K562 (cell line): ENCODE data around the gene RBM28.

ENCODE experiments used
- ELF4 ChIP-seq: fragments of 450-650 bp; formaldehyde crosslinking; IDR thresholded peaks from 2 replicates; pipeline ENCODE4 v1.4.0; 2022; ENCODE audit warnings: missing genetic modification characterization
- GATAD2B ChIP-seq: fragments of 450-650 bp; IDR thresholded peaks from 2 replicates; pipeline ENCODE4 v1.6.1; 2017; ENCODE audit warnings: mild to moderate bottlenecking, borderline replicate concordance
- HLTF ChIP-seq: fragments of 450-650 bp; IDR thresholded peaks from 2 replicates; pipeline ENCODE4 v1.6.1; 2016
- HNRNPL ChIP-seq: fragments of 200-400 bp; formaldehyde crosslinking; IDR thresholded peaks from 2 replicates; pipeline ENCODE4 v1.6.1; 2017; ENCODE audit warnings: low read depth, mild to moderate bottlenecking, low read length
- MXI1 ChIP-seq: IDR thresholded peaks from 2 replicates; pipeline ENCODE4 v1.6.1; 2011; ENCODE audit warnings: low read depth, mild to moderate bottlenecking, improper control_type of control experiment, low read length
- NCOA2 ChIP-seq, 2 experiments: fragments of 450-650 bp; IDR thresholded peaks; 2 replicates each; pipeline ENCODE4 v1.6.1; 2018; ENCODE audit warnings: mild to moderate bottlenecking in 2 of 2, moderate library complexity in 1 of 2; ENCODE audit not compliant: partially characterized antibody in 2 of 2
- NR2F6 ChIP-seq: fragments of 450-650 bp; formaldehyde crosslinking; IDR thresholded peaks from 2 replicates; pipeline ENCODE4 v1.4.0; 2020; ENCODE audit warnings: mild to moderate bottlenecking
- POLR2AphosphoS5 ChIP-seq: IDR thresholded peaks from 2 replicates; pipeline ENCODE4 v1.6.1; 2011; ENCODE audit warnings: mild to moderate bottlenecking, low read depth, low read length, moderate library complexity; ENCODE audit not compliant: control insufficient read depth, insufficient read depth
- RAD51 ChIP-seq: fragments of 450-650 bp; IDR thresholded peaks from 2 replicates; pipeline ENCODE4 v1.7.1; 2016; ENCODE audit warnings: low read depth, mild to moderate bottlenecking, borderline replicate concordance
- RBM39 ChIP-seq: fragments of 200-400 bp; formaldehyde crosslinking; optimal IDR thresholded peaks from 2 replicates; pipeline ENCODE3; 2018; ENCODE audit warnings: low read depth, low read length
- TF ChIP-seq, protein P1 (sequence below), 3 experiments: IDR thresholded peaks in 2 of 3; conservative IDR thresholded peaks in 1 of 3; 2 replicates each; pipeline ENCODE4 v1.5.1; 2011 to 2012; ENCODE audit warnings: low read length in 3 of 3, mild to moderate bottlenecking in 3 of 3, control low read depth in 2 of 3, improper control_type of control experiment in 1 of 3, inconsistent platforms in 1 of 3, low read depth in 1 of 3, mixed read lengths in 1 of 3, moderate library complexity in 1 of 3; ENCODE audit not compliant: insufficient read depth in 2 of 3
- TF ChIP-seq, protein P2 (sequence below): fragments of 250-450 bp; sonication (Bioruptor Pico); IDR thresholded peaks from 2 replicates; pipeline ENCODE4 v1.8.0; 2021; ENCODE audit warnings: moderate library complexity, mild to moderate bottlenecking, inconsistent platforms
- TF ChIP-seq, protein P3 (sequence below): sonication (generic); formaldehyde crosslinking; IDR thresholded peaks from 2 replicates; pipeline ENCODE4 v1.8.0; 2023; ENCODE audit warnings: mild to moderate bottlenecking, missing genetic modification reagents
- TF ChIP-seq, protein P4 (sequence below): fragments of 250-450 bp; sonication (Bioruptor Pico); IDR thresholded peaks from 2 replicates; pipeline ENCODE4 v1.4.0; 2020; ENCODE audit warnings: borderline replicate concordance

DNA sequence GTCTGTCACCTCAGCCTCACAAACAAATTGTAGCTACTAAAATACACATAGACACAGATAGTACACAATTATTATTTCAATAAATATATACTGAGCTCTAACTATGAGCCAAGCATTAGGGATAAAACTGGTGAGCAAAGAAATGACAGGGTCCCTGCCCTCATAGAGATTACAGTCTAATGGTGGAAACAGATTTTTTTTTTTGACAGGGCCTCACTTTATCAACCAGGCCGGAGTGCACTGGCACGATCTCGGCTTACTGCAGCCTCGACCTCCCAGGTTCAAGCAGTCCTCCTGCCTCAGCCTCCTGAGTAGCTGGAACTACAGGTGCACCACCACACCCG, 695 bp upstream of the RBM28 start:
- TF ChIP-seq, protein P1, sequence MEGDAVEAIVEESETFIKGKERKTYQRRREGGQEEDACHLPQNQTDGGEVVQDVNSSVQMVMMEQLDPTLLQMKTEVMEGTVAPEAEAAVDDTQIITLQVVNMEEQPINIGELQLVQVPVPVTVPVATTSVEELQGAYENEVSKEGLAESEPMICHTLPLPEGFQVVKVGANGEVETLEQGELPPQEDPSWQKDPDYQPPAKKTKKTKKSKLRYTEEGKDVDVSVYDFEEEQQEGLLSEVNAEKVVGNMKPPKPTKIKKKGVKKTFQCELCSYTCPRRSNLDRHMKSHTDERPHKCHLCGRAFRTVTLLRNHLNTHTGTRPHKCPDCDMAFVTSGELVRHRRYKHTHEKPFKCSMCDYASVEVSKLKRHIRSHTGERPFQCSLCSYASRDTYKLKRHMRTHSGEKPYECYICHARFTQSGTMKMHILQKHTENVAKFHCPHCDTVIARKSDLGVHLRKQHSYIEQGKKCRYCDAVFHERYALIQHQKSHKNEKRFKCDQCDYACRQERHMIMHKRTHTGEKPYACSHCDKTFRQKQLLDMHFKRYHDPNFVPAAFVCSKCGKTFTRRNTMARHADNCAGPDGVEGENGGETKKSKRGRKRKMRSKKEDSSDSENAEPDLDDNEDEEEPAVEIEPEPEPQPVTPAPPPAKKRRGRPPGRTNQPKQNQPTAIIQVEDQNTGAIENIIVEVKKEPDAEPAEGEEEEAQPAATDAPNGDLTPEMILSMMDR (IDR thresholded peaks at IDR 0.05 in 2 of 3, conservative IDR thresholded peaks at IDR 0.05 in 1 of 3; ENCODE audit: insufficient read depth in 2 of 3, low read depth in 1 of 3, low read length in 3 of 3), result no peak
- TF ChIP-seq POLR2AphosphoS5, result no peak
- TF ChIP-seq, protein P2, sequence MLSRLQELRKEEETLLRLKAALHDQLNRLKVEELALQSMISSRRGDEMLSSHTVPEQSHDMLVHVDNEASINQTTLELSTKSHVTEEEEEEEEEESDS (CRISPR knock-in tag), result no peak
- no peak for TF ChIP-seq ELF4 (CRISPR knock-in tag)
- TF ChIP-seq, protein P3, sequence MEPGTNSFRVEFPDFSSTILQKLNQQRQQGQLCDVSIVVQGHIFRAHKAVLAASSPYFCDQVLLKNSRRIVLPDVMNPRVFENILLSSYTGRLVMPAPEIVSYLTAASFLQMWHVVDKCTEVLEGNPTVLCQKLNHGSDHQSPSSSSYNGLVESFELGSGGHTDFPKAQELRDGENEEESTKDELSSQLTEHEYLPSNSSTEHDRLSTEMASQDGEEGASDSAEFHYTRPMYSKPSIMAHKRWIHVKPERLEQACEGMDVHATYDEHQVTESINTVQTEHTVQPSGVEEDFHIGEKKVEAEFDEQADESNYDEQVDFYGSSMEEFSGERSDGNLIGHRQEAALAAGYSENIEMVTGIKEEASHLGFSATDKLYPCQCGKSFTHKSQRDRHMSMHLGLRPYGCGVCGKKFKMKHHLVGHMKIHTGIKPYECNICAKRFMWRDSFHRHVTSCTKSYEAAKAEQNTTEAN (CRISPR knock-in tag), result no peak
- no peak for TF ChIP-seq RBM39
- TF ChIP-seq, protein P4, sequence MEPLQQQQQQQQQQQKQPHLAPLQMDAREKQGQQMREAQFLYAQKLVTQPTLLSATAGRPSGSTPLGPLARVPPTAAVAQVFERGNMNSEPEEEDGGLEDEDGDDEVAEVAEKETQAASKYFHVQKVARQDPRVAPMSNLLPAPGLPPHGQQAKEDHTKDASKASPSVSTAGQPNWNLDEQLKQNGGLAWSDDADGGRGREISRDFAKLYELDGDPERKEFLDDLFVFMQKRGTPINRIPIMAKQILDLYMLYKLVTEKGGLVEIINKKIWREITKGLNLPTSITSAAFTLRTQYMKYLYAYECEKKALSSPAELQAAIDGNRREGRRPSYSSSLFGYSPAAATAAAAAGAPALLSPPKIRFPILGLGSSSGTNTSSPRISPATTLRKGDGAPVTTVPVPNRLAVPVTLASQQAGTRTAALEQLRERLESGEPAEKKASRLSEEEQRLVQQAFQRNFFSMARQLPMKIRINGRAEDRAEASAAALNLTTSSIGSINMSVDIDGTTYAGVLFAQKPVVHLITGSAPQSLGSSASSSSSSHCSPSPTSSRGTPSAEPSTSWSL (CRISPR knock-in tag), result no peak
- TF ChIP-seq GATAD2B, result no peak
- TF ChIP-seq NCOA2 (IDR thresholded peaks at IDR 0.05; ENCODE audit: partially characterized antibody in 2 of 2), result no peak
- no peak for TF ChIP-seq HLTF
- TF ChIP-seq NR2F6 (CRISPR knock-in tag), result no peak
- no peak for TF ChIP-seq HNRNPL
- TF ChIP-seq RAD51, result no peak
- TF ChIP-seq MXI1, result no peak
